K562 (cell line): ENCODE results near the gene STK24.

ENCODE experiments used
- ATF4 ChIP-seq: fragments of 450-650 bp; formaldehyde crosslinking; IDR thresholded peaks from 2 replicates; pipeline ENCODE4 v1.4.0; 2022; ENCODE audit warnings: mild to moderate bottlenecking, moderate library complexity
- CBX2 ChIP-seq: fragments of 200-600 bp; sonication (generic); IDR thresholded peaks from one replicate; pipeline ENCODE4 v1.6.1; 2012; ENCODE audit warnings: mild to moderate bottlenecking, low read length, inconsistent platforms; ENCODE audit not compliant: insufficient read depth, poor library complexity, severe bottlenecking
- CBX3 ChIP-seq, 2 experiments: IDR thresholded peaks; 1 replicate in 1 of 2; 2 replicates in 1 of 2; pipeline ENCODE4 v1.6.1; 2012; ENCODE audit warnings: inconsistent platforms in 2 of 2, low read length in 2 of 2, borderline replicate concordance in 1 of 2, control low read depth in 1 of 2
- CBX8 ChIP-seq: fragments of 200-600 bp; sonication (generic); IDR thresholded peaks from 2 replicates; pipeline ENCODE4 v1.6.1; 2012; ENCODE audit warnings: borderline replicate concordance, mixed run types, low read depth, mild to moderate bottlenecking, moderate library complexity, mixed read lengths, low read length, control low read depth, inconsistent platforms; ENCODE audit not compliant: poor library complexity, severe bottlenecking; ENCODE audit errors: extremely low read depth
- HDAC2 ChIP-seq: fragments of 450-650 bp; IDR thresholded peaks from 2 replicates; pipeline ENCODE4 v1.6.1; 2016; ENCODE audit warnings: mild to moderate bottlenecking
- NFIC ChIP-seq: fragments of 450-650 bp; IDR thresholded peaks from 2 replicates; pipeline ENCODE4 v1.6.1; 2017; ENCODE audit warnings: mild to moderate bottlenecking, inconsistent platforms
- SREBF1 ChIP-seq: fragments of 150-350 bp; IDR thresholded peaks from 2 replicates; pipeline ENCODE4 v1.6.1; 2014; ENCODE audit warnings: antibody characterized with exemption, low read depth, low read length, borderline replicate concordance
- TCF15 ChIP-seq: fragments of 250-450 bp; sonication (Bioruptor Pico); IDR thresholded peaks from 2 replicates; pipeline ENCODE4 v1.8.0; 2022; ENCODE audit warnings: moderate library complexity, mild to moderate bottlenecking, inconsistent platforms
- ZNF263 ChIP-seq: sonication (generic); formaldehyde crosslinking; IDR thresholded peaks from 2 replicates; pipeline ENCODE4 v1.8.0; 2022; ENCODE audit warnings: mild to moderate bottlenecking, missing genetic modification reagents, borderline replicate concordance
- ZNF609 ChIP-seq: sonication (generic); formaldehyde crosslinking; IDR thresholded peaks from 2 replicates; pipeline ENCODE4 v1.8.1; 2023; ENCODE audit warnings: missing genetic modification reagents, mild to moderate bottlenecking, borderline replicate concordance
- TF ChIP-seq, protein P1 (sequence below), 3 experiments: IDR thresholded peaks in 2 of 3; conservative IDR thresholded peaks in 1 of 3; 2 replicates each; pipeline ENCODE4 v1.5.1; 2011 to 2012; ENCODE audit warnings: low read length in 3 of 3, mild to moderate bottlenecking in 3 of 3, control low read depth in 2 of 3, improper control_type of control experiment in 1 of 3, inconsistent platforms in 1 of 3, low read depth in 1 of 3, mixed read lengths in 1 of 3, moderate library complexity in 1 of 3; ENCODE audit not compliant: insufficient read depth in 2 of 3
- TF ChIP-seq, protein P2 (sequence below): fragments of 450-650 bp; IDR thresholded peaks from 2 replicates; pipeline ENCODE4 v1.6.1; 2017; ENCODE audit warnings: mild to moderate bottlenecking, moderate library complexity
- TF ChIP-seq, protein P3 (sequence below): IDR thresholded peaks from 2 replicates; pipeline ENCODE4 v1.6.1; 2016; ENCODE audit warnings: missing genetic modification characterization, missing compliant biosample characterization

- no peak for TF ChIP-seq NFIC
- no peak for TF ChIP-seq TCF15 (CRISPR knock-in tag)
- no peak for TF ChIP-seq ZNF263 (CRISPR knock-in tag)
- no peak for TF ChIP-seq HDAC2
- no peak for TF ChIP-seq ZNF609
- TF ChIP-seq SREBF1: no peak
- no peak for TF ChIP-seq CBX2
- no peak for TF ChIP-seq ATF4 (CRISPR knock-in tag)
- TF ChIP-seq, protein P1, sequence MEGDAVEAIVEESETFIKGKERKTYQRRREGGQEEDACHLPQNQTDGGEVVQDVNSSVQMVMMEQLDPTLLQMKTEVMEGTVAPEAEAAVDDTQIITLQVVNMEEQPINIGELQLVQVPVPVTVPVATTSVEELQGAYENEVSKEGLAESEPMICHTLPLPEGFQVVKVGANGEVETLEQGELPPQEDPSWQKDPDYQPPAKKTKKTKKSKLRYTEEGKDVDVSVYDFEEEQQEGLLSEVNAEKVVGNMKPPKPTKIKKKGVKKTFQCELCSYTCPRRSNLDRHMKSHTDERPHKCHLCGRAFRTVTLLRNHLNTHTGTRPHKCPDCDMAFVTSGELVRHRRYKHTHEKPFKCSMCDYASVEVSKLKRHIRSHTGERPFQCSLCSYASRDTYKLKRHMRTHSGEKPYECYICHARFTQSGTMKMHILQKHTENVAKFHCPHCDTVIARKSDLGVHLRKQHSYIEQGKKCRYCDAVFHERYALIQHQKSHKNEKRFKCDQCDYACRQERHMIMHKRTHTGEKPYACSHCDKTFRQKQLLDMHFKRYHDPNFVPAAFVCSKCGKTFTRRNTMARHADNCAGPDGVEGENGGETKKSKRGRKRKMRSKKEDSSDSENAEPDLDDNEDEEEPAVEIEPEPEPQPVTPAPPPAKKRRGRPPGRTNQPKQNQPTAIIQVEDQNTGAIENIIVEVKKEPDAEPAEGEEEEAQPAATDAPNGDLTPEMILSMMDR (IDR thresholded peaks at IDR 0.05 in 2 of 3, conservative IDR thresholded peaks at IDR 0.05 in 1 of 3; ENCODE audit: insufficient read depth in 2 of 3, low read depth in 1 of 3, low read length in 3 of 3): no peak
- TF ChIP-seq CBX3 (IDR thresholded peaks at IDR 0.05; ENCODE audit: borderline replicate concordance in 1 of 2, low read length in 2 of 2): no peak
- TF ChIP-seq, protein P2, sequence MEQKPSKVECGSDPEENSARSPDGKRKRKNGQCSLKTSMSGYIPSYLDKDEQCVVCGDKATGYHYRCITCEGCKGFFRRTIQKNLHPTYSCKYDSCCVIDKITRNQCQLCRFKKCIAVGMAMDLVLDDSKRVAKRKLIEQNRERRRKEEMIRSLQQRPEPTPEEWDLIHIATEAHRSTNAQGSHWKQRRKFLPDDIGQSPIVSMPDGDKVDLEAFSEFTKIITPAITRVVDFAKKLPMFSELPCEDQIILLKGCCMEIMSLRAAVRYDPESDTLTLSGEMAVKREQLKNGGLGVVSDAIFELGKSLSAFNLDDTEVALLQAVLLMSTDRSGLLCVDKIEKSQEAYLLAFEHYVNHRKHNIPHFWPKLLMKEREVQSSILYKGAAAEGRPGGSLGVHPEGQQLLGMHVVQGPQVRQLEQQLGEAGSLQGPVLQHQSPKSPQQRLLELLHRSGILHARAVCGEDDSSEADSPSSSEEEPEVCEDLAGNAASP: no peak
- TF ChIP-seq, protein P3, sequence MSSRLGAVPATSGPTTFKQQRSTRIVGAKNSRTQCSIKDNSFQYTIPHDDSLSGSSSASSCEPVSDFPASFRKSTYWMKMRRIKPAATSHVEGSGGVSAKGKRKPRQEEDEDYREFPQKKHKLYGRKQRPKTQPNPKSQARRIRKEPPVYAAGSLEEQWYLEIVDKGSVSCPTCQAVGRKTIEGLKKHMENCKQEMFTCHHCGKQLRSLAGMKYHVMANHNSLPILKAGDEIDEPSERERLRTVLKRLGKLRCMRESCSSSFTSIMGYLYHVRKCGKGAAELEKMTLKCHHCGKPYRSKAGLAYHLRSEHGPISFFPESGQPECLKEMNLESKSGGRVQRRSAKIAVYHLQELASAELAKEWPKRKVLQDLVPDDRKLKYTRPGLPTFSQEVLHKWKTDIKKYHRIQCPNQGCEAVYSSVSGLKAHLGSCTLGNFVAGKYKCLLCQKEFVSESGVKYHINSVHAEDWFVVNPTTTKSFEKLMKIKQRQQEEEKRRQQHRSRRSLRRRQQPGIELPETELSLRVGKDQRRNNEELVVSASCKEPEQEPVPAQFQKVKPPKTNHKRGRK (tag): no peak
- TF ChIP-seq CBX8: no peak
Measured at GRCh38 chr13:98581381-98581780, 4.5 kb upstream of the STK24 start.
